GM12892 (cell line): ENCODE results near the gene SVOP.

Experiments used
- POLR2A ChIP-seq: IDR thresholded peaks from 2 replicates; pipeline ENCODE4 v1.6.1; 2011; ENCODE audit warnings: low read depth, low read length, control low read depth
- POLR2AphosphoS5 ChIP-seq: IDR thresholded peaks from 2 replicates; pipeline ENCODE4 v1.6.1; 2011; ENCODE audit warnings: low read depth, low read length, control low read depth
- TAF1 ChIP-seq: IDR thresholded peaks from 2 replicates; pipeline ENCODE4 v1.6.1; 2011; ENCODE audit warnings: low read depth, mild to moderate bottlenecking, control low read depth, low read length, borderline replicate concordance

- TF ChIP-seq POLR2AphosphoS5 (no peak), POLR2A (no peak), TAF1 (no peak)
Observed at GRCh38 chr12:108888031-108888430, 132.8 kb downstream of the SVOP start.
